Keratinocyte (primary cell): ENCODE measurements around the gene STKLD1. TPM values are rescaled to one million over a fixed set of nuclear protein-coding genes. Genes with fewer than 3 reads are reported as not detected.

Experiments
- DNase-seq: peaks from one replicate; pipeline ENCODE4 v3.0.0-alpha.2; 2011; ENCODE audit warnings: low read depth, missing footprints, low spot score
- FAIRE-seq: peaks from 2 replicates; lab custom pipeline; 2011; peaks lifted over from hg19 to GRCh38; lab: Jason Lieb, UNC
- H2AFZ ChIP-seq: 2 replicates; pipeline ENCODE4 v1.6.0; 2012; ENCODE audit warnings: low read length, control low read depth, inconsistent platforms; ENCODE audit not compliant: control insufficient read depth
- H3K27ac ChIP-seq: 2 replicates; pipeline ENCODE4 v1.5.1; 2011; ENCODE audit warnings: low read length; ENCODE audit not compliant: control insufficient read depth, insufficient read depth
- H3K27me3 ChIP-seq: 3 replicates; pipeline ENCODE4 v1.6.0; 2011; ENCODE audit warnings: low read length; ENCODE audit not compliant: control insufficient read depth, insufficient read depth; ENCODE audit errors: extremely low read depth
- H3K36me3 ChIP-seq, 2 experiments: 2 replicates in 1 of 2; 3 replicates in 1 of 2; pipeline ENCODE4 v1.5.1; 2011; ENCODE audit warnings: low read length in 2 of 2, mild to moderate bottlenecking in 1 of 2; ENCODE audit not compliant: control insufficient read depth in 2 of 2, insufficient read depth in 2 of 2; ENCODE audit errors: extremely low read depth in 1 of 2
- H3K4me1 ChIP-seq: 3 replicates; pipeline ENCODE4 v1.5.1; 2011; ENCODE audit warnings: low read length; ENCODE audit not compliant: control insufficient read depth, insufficient read depth; ENCODE audit errors: extremely low read depth
- H3K4me2 ChIP-seq: 3 replicates; pipeline ENCODE4 v1.6.0; 2011; ENCODE audit warnings: low read depth, low read length; ENCODE audit not compliant: control insufficient read depth, insufficient read depth; ENCODE audit errors: extremely low read depth
- H3K4me3 ChIP-seq, 3 experiments: fragments of 200-600 bp in 1 of 3; sonication (generic) in 1 of 3; 2 replicates in 2 of 3; 3 replicates in 1 of 3; pipeline ENCODE4 v1.5.1; 2011 to 2016; ENCODE audit warnings: low read length in 3 of 3, mild to moderate bottlenecking in 3 of 3, control low read depth in 2 of 3, inconsistent platforms in 1 of 3, low read depth in 1 of 3, mixed read lengths in 1 of 3, mixed run types in 1 of 3, moderate library complexity in 1 of 3; ENCODE audit not compliant: control insufficient read depth in 2 of 3, insufficient read depth in 2 of 3; ENCODE audit errors: extremely low read depth in 1 of 3
- H3K79me2 ChIP-seq: 2 replicates; pipeline ENCODE4 v1.6.0; 2012; ENCODE audit warnings: low read length; ENCODE audit not compliant: control insufficient read depth, insufficient read depth
- H3K9ac ChIP-seq: 3 replicates; pipeline ENCODE4 v1.6.0; 2011; ENCODE audit warnings: low read length; ENCODE audit not compliant: control insufficient read depth, insufficient read depth; ENCODE audit errors: extremely low read depth
- H3K9me1 ChIP-seq: 3 replicates; pipeline ENCODE4 v1.6.0; 2011; ENCODE audit warnings: low read length; ENCODE audit not compliant: control insufficient read depth, insufficient read depth; ENCODE audit errors: extremely low read depth
- H3K9me3 ChIP-seq: 2 replicates; pipeline ENCODE4 v1.5.1; 2012; ENCODE audit warnings: low read depth, low read length; ENCODE audit not compliant: control insufficient read depth
- H4K20me1 ChIP-seq: 3 replicates; pipeline ENCODE4 v1.6.0; 2011; ENCODE audit warnings: low read length; ENCODE audit not compliant: control insufficient read depth, insufficient read depth; ENCODE audit errors: extremely low read depth
- CTCF ChIP-seq, 3 experiments: IDR thresholded peaks in 1 of 3; conservative IDR thresholded peaks in 1 of 3; optimal IDR thresholded peaks in 1 of 3; 2 replicates in 2 of 3; 3 replicates in 1 of 3; pipeline versions ENCODE3 to v1.5.1; 2011; ENCODE audit warnings: low read length in 3 of 3, mild to moderate bottlenecking in 3 of 3, moderate library complexity in 2 of 3, control low read depth in 1 of 3, inconsistent platforms in 1 of 3; ENCODE audit not compliant: insufficient read depth in 2 of 3; ENCODE audit errors: extremely low read depth in 1 of 3
- EZH2 ChIP-seq: IDR thresholded peaks from one replicate; pipeline ENCODE4 v1.6.1; 2012; ENCODE audit warnings: inconsistent platforms, mild to moderate bottlenecking, low read length, moderate library complexity
- dilution Hi-C: fragments of 300-500 bp; cut with MboI; formaldehyde crosslinking; loops from one replicate; pipeline ENCODE4 v1.7.0; 2020; ENCODE audit warnings: low sequenced_read_pairs; ENCODE audit not compliant: extremely low pct_ligation_motif_present
- polyA plus RNA-seq, 5 experiments: library from polyadenylated mRNA; depleted of rRNA in 3 of 5; stranded (reverse) in 3 of 5; stranded (forward) in 1 of 5; unstranded in 1 of 5; fragments of >200 nt; gene quantifications; 1 replicate in 1 of 5; 2 replicates in 3 of 5; 3 replicates in 1 of 5; pipeline versions ENCODE4 v1.2.1 to v1.2.3, GENCODE V29; 2011 to 2012; ENCODE audit warnings: missing spikeins in 2 of 5, low read depth in 1 of 5, low replicate concordance in 1 of 5

The STKLD1 gene
- polyA plus RNA-seq, 1 donor (not counting 4 experiments of a cell fraction or from before 2014, with no cell fraction given), result 0.77 TPM

- no peak overlapping the region for H3K4me2 ChIP-seq
- no peak overlapping the region for H3K9ac ChIP-seq
- no peak overlapping the region for H2AFZ ChIP-seq
- no peaks in the 10 kb centered on the region for H3K9me3 ChIP-seq
- H3K36me3 ChIP-seq, result no peaks in the 10 kb centered on the region
- H3K27me3 ChIP-seq, result peaks cover 19% of the 10 kb centered on the region
- no peaks in the 10 kb centered on the region for H3K79me2 ChIP-seq
- no peaks in the 10 kb centered on the region for H3K9me1 ChIP-seq
- H3K27ac ChIP-seq, result no peak overlapping the region
- TF ChIP-seq EZH2 (no peak), CTCF (optimal IDR thresholded peaks at IDR 0.05 in 1 of 3, IDR thresholded peaks at IDR 0.05 in 1 of 3, conservative IDR thresholded peaks at IDR 0.05 in 1 of 3; ENCODE audit: extremely low read depth in 1 of 3, insufficient read depth in 2 of 3, low read length in 3 of 3) (no peak)
- FAIRE-seq (no peak), DNase-seq (no peak)
- H3K4me3 ChIP-seq, result no peak overlapping the region
- dilution Hi-C loops, result no loop called here
- no peaks in the 10 kb centered on the region for H4K20me1 ChIP-seq
- no peaks in the 10 kb centered on the region for H3K4me1 ChIP-seq
Observed at GRCh38 chr9:133429214-133429613, 53.0 kb downstream of the STKLD1 start.

- Histone ChIP-seq H3K79me2 (no peaks in the 10 kb centered on the region), H3K4me2 (no peak overlapping the region), H3K9me3 (no peaks in the 10 kb centered on the region), H3K36me3 (no peaks in the 10 kb centered on the region), H3K4me1 (no peaks in the 10 kb centered on the region), H3K9ac (no peak overlapping the region), H3K27ac (no peak overlapping the region), H2AFZ (no peak overlapping the region), H3K27me3 (peaks cover 19% of the 10 kb centered on the region), H4K20me1 (no peaks in the 10 kb centered on the region), H3K4me3 (no peak overlapping the region), H3K9me1 (no peaks in the 10 kb centered on the region)
- dilution Hi-C loops, result no loop called here
- FAIRE-seq (no peak), DNase-seq (no peak)
- TF ChIP-seq EZH2 (no peak), CTCF (optimal IDR thresholded peaks at IDR 0.05 in 1 of 3, IDR thresholded peaks at IDR 0.05 in 1 of 3, conservative IDR thresholded peaks at IDR 0.05 in 1 of 3; ENCODE audit: extremely low read depth in 1 of 3, insufficient read depth in 2 of 3, low read length in 3 of 3) (peak in 2 of 3 experiments; percentile 24 to 50)
Observed at GRCh38 chr9:133429641-133430161, 53.5 kb downstream of the STKLD1 start.
